OCI-LY1 (cell line): Measurements from ENCODE around the gene KLHL29.

Experiments used
- CTCF ChIP-seq: fragments of 200-600 bp; sonication (generic), shearing (Covaris generic); IDR thresholded peaks from 2 replicates; pipeline ENCODE4 v1.5.1; 2017; ENCODE audit warnings: mild to moderate bottlenecking, antibody characterized with exemption, low read length, moderate library complexity, mixed read lengths
- EZH2 ChIP-seq: fragments of 200-600 bp; sonication (generic), shearing (Covaris generic); IDR thresholded peaks from 2 replicates; pipeline ENCODE4 v1.8.0; 2017; ENCODE audit warnings: borderline replicate concordance, mixed run types, mild to moderate bottlenecking, antibody characterized with exemption, low read length, moderate library complexity, mixed read lengths

GRCh38 chr2:23591111-23591510 is 206.1 kb downstream of the KLHL29 start:
- TF ChIP-seq CTCF (no peak), EZH2 (no peak)
